Stimulated activated CD8-positive, alpha-beta memory T cell treated with anti-CD3 and anti-CD28 coated beads, Interleukin-4, amount 100 ng/mL, for 4 hours (primary cell): Measurements from ENCODE around the gene SLC17A9.

Experiments
- DNase-seq, 2 donors: peaks; one replicate each; pipeline ENCODE4 v3.0.0-alpha.2; 2020; ENCODE audit warnings: low read depth in 2 of 2, low spot score in 1 of 2

SLC17A9 gene

GRCh38 chr20:62952373-62952967 lies at the start of gene SLC17A9:
Gene SLC17A9, plus strand, starts transcription at chr20:62952709. Its CDS starts 122 bp downstream, at chr20:62952831.
- DNase-seq: peak in 1 of 2 donors; percentile 32

GRCh38 chr20:62902926-62903615 lies 49.4 kb upstream of the SLC17A9 start:
- DNase-seq: no peak

- DNase-seq: no peak
These were observed 46.9 kb upstream of the SLC17A9 start for GRCh38 chr20:62905536-62906117.

- no peak for DNase-seq
These were observed 46.3 kb upstream of the SLC17A9 start for GRCh38 chr20:62906209-62906608.

- no peak for DNase-seq
These were observed 45.7 kb upstream of the SLC17A9 start for GRCh38 chr20:62906647-62907375.

- DNase-seq: no peak
These were observed 44.9 kb upstream of the SLC17A9 start for GRCh38 chr20:62907384-62908317.

GRCh38 chr20:62908971-62909791 lies 43.3 kb upstream of the SLC17A9 start:
- DNase-seq: no peak

GRCh38 chr20:62910217-62910766 lies 42.2 kb upstream of the SLC17A9 start:
- no peak for DNase-seq

- DNase-seq: no peak
These were observed 41.6 kb upstream of the SLC17A9 start for GRCh38 chr20:62910777-62911497.

- no peak for DNase-seq
These were observed 40.7 kb upstream of the SLC17A9 start for GRCh38 chr20:62911701-62912280.

- DNase-seq: no peak
These were observed 39.4 kb upstream of the SLC17A9 start for GRCh38 chr20:62913043-62913630.

- DNase-seq: no peak
These were observed 38.1 kb upstream of the SLC17A9 start for GRCh38 chr20:62914436-62914835.

- no peak for DNase-seq
These were observed 37.5 kb upstream of the SLC17A9 start for GRCh38 chr20:62914970-62915457.

- no peak for DNase-seq
These were observed 35.6 kb upstream of the SLC17A9 start for GRCh38 chr20:62916703-62917476.

GRCh38 chr20:62917720-62918119 lies 34.8 kb upstream of the SLC17A9 start:
- no peak for DNase-seq

GRCh38 chr20:62918147-62918546 lies 34.4 kb upstream of the SLC17A9 start:
- no peak for DNase-seq

GRCh38 chr20:62918831-62919230 lies 33.7 kb upstream of the SLC17A9 start:
- DNase-seq: no peak
